SKM-1 (cell line): ENCODE data around the gene RTF2.
"Not testable (repeated sequence)": the region's sequence is repeated elsewhere in the genome, so short reads cannot be mapped to it uniquely, and the experiment has no call there.

ENCODE experiments used
- DNase-seq: peaks from one replicate; lab custom pipeline; 2025; ENCODE audit not compliant: unreplicated experiment; lab: John Stamatoyannopoulos, UW

The RTF2 gene

DNA sequence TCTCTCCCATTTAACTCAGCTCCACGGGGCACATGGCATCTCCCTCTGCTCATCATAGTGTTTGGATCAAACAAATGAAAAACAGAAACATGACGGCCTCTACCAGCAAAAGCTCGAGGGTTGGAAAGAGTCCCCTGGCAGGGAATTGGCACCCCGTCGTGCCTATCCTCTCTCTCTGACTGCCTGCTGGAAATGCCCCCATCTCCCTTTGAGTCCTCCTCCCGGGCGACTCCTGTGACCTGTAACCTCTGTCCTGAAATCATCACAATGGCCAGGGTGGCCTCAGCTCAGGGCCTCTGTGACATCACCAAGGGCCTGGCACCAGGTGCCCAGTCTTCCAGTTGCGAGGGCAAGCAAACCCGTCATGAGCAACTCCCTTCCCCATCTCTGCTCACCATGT is 64.5 kb downstream of the RTF2 start, which contains the start of gene FAM209B:
Gene FAM209B, plus strand, starts transcription at position 301 of the 400 bp plus-strand sequence. Its CDS starts 96 bp downstream, at position 397.
- not testable (repeated sequence) for DNase-seq

DNA sequence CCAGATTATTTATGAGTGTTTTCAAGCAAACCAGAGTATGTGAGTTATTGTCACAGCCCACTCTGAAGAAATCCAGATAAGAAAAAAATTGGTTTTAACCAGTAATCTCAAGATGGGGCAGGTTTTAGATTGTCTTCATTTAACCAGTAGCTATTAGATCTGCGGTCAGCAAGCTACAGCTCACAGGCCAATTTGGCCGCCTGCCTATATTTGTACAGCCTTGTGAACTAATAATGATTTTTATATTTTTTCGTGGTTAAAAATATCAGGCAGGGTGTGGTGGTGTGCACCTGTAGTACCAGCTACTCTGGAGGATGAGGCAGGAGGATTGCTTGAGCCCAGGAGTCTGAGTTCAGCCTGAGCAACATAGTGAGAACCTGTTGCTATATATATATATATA is 69.6 kb downstream of the RTF2 start:
- no peak for DNase-seq

DNA sequence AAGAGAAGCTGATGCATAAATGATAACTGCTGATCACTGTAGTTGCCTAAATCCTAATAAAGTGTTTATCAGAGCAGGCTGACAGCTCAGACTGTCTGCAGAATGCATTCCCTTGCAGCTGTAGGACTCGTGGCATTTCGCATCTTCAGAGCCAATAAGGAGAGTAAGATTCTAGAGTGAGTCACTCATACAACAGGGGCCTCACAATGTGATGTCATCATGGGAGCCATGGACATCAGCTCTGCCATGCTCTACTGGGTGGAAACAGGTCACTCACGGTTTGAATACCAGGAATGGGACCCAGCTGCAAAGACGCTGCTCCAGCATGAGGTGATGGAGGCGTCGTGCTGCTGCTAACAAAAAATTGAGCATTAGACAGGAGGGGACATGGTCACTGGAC is 72.0 kb downstream of the RTF2 start:
- no peak for DNase-seq

- DNase-seq, result no peak
Observed at GRCh38 chr20:56542489-56543030, 74.1 kb downstream of the RTF2 start.

DNA sequence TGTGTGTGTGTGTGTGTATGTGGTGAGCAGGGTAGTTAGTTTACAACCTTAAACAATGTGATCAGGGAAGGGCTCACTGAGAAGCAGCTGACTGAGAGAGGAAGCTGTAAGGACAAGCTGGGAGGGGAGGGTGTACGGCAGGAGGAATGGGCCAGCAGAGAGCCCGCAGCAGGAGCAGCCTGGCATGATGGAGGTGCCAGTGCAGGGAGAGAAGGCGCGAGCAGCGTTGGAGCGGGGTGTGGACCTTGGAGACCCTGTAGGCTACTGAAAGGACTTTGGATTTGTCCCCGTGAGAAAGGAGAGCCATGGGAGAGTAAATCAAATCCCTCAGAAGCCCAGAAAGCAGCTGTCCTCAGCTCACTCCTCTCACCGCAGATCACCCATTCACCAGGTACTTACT is 83.1 kb downstream of the RTF2 start:
- DNase-seq, result no peak

- DNase-seq, result no peak
Observed at GRCh38 chr20:56552911-56553629, 84.6 kb downstream of the RTF2 start.

- DNase-seq, result peak; percentile 53
Observed at GRCh38 chr20:56554869-56555268, 86.4 kb downstream of the RTF2 start.

GRCh38 chr20:56558968-56559367 is 90.5 kb downstream of the RTF2 start:
- no peak for DNase-seq

- not testable (repeated sequence) for DNase-seq
Observed at GRCh38 chr20:56564526-56564925, 96.1 kb downstream of the RTF2 start.

DNA sequence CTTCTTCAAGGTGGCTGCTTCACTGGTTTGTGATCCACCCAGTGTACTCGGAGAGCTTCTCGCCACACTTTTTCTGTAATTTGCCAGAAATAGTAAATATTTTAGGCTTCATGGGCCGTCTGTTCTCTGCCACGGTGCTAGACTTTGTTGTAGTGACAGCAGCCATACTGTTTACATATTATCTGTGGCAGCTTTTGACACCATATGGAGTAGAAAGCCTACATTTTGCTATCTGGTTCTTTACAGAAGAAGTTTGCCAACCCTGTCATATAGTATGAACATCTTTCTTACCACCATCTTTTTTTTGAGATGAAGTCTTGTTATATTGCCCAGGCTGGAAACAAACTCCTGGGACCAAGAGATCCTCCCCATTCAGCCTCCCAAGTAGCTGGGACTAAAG is 97.1 kb downstream of the RTF2 start:
- DNase-seq, result no peak

DNA sequence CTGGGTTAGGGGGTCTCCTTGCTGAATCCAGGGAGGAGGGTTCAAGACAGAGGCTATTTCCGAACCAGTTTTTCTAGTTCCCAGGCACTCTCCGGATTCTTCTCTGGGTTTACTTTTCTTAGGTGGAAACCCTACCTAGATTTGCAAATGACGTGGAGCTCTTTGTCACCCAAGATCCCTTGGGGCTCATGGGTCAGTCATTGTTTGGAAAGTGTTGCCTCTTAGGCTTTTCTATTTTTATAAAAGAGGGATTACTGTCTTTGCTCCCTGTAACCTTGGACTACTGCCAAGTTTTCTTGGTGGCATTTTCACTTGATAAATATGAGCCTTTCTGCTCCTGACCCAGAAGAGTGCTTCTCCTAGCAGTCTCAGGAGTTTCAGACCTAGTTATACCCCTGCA is 98.2 kb downstream of the RTF2 start:
- DNase-seq, result no peak
